Thoracic aorta (tissue), 2 donors: ENCODE data around the gene FMNL2. TPM values are rescaled to one million over a fixed set of nuclear protein-coding genes. Genes with fewer than 3 reads are reported as not detected.

Source experiments
- ATAC-seq: fragments of 150-250 bp; one replicate; pipeline ENCODE4 v1.8.0; 2017; ENCODE audit warnings: low read depth; ENCODE audit not compliant: insufficient number of reproducible peaks, low FRiP score
- DNase-seq: peaks from one replicate; pipeline ENCODE4 v3.0.0-alpha.2; 2020; ENCODE audit warnings: low spot score
- H3K27ac ChIP-seq, 2 donors: fragments of 200-600 bp; sonication (generic); 1 replicate in 1 of 2; 2 replicates in 1 of 2; pipeline ENCODE4 v1.5.1; 2016; ENCODE audit warnings: mild to moderate bottlenecking in 2 of 2, moderate library complexity in 2 of 2
- H3K27me3 ChIP-seq: fragments of 200-600 bp; sonication (generic); replicated peaks from 2 replicates; pipeline ENCODE4 v1.6.0; 2016; ENCODE audit warnings: mild to moderate bottlenecking; ENCODE audit not compliant: insufficient read depth
- H3K36me3 ChIP-seq: fragments of 200-600 bp; sonication (generic); one replicate; pipeline ENCODE4 v1.5.1; 2016
- H3K4me1 ChIP-seq, 2 donors: fragments of 200-600 bp; sonication (generic); 1 replicate in 1 of 2; 2 replicates in 1 of 2; pipeline versions ENCODE4 v1.5.1 to v1.6.0; 2016; ENCODE audit warnings: low read depth in 2 of 2, mild to moderate bottlenecking in 1 of 2; ENCODE audit not compliant: control insufficient read depth in 1 of 2
- H3K4me3 ChIP-seq: fragments of 200-600 bp; sonication (generic); 2 replicates; pipeline ENCODE4 v1.5.1; 2016; ENCODE audit warnings: mild to moderate bottlenecking
- H3K9me3 ChIP-seq: fragments of 200-600 bp; sonication (generic); 2 replicates; pipeline ENCODE4 v1.5.1; 2016
- CTCF ChIP-seq: fragments of 200-600 bp; sonication (generic); IDR thresholded peaks from one replicate; pipeline ENCODE4 v1.5.1; 2019; ENCODE audit warnings: antibody characterized with exemption
- total RNA-seq, 2 donors: library from RNA; depleted of rRNA; stranded (reverse); fragments of >200 nt; gene quantifications; one replicate each; pipeline versions ENCODE4 v1.1.0 to v1.2.3, GENCODE V29; 2016

FMNL2 gene
- total RNA-seq, 2 donors from 2014 or later: 30.6 to 87.0 TPM

- DNase-seq: no peak
- no peak for ATAC-seq
- no peaks in the 10 kb centered on the region for H3K9me3 ChIP-seq
- H3K4me1 ChIP-seq: no peaks in the 10 kb centered on the region
- peaks cover 33% of the 10 kb centered on the region for H3K36me3 ChIP-seq
- H3K27me3 ChIP-seq: no peaks in the 10 kb centered on the region
- no peak overlapping the region for H3K27ac ChIP-seq
- H3K4me3 ChIP-seq: no peak overlapping the region
- no peak for TF ChIP-seq CTCF
Measured at GRCh38 chr2:152638056-152638455, 303.1 kb downstream of the FMNL2 start.

DNA sequence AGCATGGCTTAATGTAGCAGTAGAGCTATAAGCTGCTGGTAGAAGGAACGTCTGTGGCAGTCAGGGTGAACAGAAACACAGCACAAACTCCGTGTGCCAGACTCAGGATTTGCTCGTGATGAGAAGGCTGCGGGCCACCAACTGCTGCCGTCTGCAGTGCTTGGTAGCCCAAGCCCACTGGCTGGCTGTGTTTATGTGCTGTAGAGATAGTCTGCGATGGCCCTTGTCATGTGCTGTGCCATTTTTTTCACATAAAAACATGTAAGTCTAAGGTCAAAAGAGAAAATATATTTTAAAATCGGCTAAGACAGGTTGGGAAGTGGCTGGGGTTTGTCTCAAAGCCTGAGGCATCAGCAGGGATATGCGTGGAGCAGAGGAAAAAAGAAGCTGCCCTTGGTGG lies 303.6 kb downstream of the FMNL2 start:
- no peaks in the 10 kb centered on the region for H3K27me3 ChIP-seq
- H3K4me1 ChIP-seq: no peaks in the 10 kb centered on the region
- TF ChIP-seq CTCF: no peak
- no peaks in the 10 kb centered on the region for H3K9me3 ChIP-seq
- DNase-seq (no peak), ATAC-seq (no peak)
- H3K36me3 ChIP-seq: peaks cover 33% of the 10 kb centered on the region
- H3K4me3 ChIP-seq: no peak overlapping the region
- no peak overlapping the region for H3K27ac ChIP-seq

- no peak for TF ChIP-seq CTCF
- ATAC-seq: no peak
- H3K36me3 ChIP-seq: peaks cover 30% of the 10 kb centered on the region
Measured at GRCh38 chr2:152644189-152644873, 309.4 kb downstream of the FMNL2 start.

GRCh38 chr2:152646264-152646663 lies 311.3 kb downstream of the FMNL2 start:
- DNase-seq: no peak
- H3K36me3 ChIP-seq: peaks cover 10% of the 10 kb centered on the region
- peaks cover 7 to 23% of the 10 kb centered on the region in 2 donors for H3K4me1 ChIP-seq
- no peaks in the 10 kb centered on the region for H3K9me3 ChIP-seq
- H3K27me3 ChIP-seq: no peaks in the 10 kb centered on the region
- ATAC-seq: no peak
- no peak for TF ChIP-seq CTCF
- no peak overlapping the region for H3K4me3 ChIP-seq
- peak overlapping the region; percentile 22 to 61 for H3K27ac ChIP-seq

More at GRCh38 chr2:152644189-152644873, 309.4 kb downstream of the FMNL2 start:
- H3K4me1 ChIP-seq: peaks cover 7 to 23% of the 10 kb centered on the region in 2 donors
- no peak overlapping the region for H3K4me3 ChIP-seq
- no peak for DNase-seq
- H3K9me3 ChIP-seq: no peaks in the 10 kb centered on the region
- H3K27me3 ChIP-seq: no peaks in the 10 kb centered on the region
- H3K27ac ChIP-seq: no peak overlapping the region

DNA sequence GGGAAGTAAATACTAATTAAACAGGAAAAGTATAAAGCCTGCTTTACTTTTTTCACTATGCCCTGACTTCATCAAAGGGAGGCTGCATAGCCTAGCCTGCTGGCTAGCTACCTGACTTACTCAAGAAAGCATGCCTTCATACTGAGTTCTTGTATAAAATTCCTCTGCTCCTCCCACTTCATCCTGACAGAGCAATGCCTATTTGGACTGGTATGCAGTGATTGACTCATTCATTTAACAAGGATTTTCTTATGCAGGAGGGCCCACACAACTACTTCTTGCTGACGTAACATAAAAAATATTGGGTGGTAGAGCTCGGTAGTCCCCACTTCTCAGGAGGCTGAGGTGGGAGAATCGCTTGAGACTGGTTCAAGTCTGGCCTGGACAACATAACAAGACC lies 311.8 kb downstream of the FMNL2 start:
- Histone ChIP-seq H3K4me3 (no peak overlapping the region), H3K4me1 (peaks cover 7 to 23% of the 10 kb centered on the region in 2 donors), H3K36me3 (peaks cover 6% of the 10 kb centered on the region), H3K9me3 (no peaks in the 10 kb centered on the region), H3K27me3 (no peaks in the 10 kb centered on the region), H3K27ac (peak overlapping the region; percentile 22 to 61)
- ATAC-seq (peak; percentile 87), DNase-seq (no peak)
- no peak for TF ChIP-seq CTCF
